ENCODE measurements around the gene RNF123.

The RNF123 gene

DNA sequence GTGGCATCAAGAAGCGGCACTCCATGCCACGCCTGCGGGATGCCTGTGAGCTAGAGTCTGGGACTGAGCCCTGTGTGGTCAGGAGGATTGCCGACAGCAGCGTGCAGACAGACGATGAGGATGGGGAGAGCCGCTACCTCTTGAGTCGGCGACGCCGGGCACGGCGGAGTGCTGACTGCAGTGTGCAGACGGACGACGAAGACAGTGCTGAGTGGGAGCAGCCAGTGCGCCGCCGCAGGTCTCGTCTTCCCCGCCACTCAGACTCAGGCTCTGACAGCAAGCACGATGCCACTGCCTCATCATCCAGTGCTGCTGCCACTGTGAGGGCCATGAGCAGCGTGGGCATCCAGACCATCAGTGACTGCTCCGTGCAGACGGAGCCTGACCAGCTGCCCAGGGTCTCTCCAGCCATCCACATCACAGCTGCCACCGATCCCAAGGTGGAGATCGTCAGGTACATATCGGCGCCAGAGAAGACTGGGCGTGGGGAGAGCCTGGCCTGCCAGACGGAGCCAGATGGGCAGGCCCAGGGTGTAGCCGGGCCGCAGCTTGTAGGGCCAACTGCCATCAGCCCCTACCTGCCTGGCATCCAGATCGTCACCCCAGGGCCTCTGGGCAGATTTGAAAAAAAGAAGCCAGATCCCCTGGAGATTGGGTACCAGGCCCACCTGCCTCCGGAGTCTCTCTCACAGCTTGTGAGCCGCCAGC, 32.0 kb upstream of the RNF123 start:
- DNase-seq (ENCODE audit: low read depth, low spot score): no peak
- in situ Hi-C loops (cut with HindIII; ENCODE audit: low sequenced_read_pairs): no loop called here
- no peak overlapping the region for H3K4me3 ChIP-seq (ENCODE audit: low read depth, low read length)
- TF ChIP-seq, protein P1, sequence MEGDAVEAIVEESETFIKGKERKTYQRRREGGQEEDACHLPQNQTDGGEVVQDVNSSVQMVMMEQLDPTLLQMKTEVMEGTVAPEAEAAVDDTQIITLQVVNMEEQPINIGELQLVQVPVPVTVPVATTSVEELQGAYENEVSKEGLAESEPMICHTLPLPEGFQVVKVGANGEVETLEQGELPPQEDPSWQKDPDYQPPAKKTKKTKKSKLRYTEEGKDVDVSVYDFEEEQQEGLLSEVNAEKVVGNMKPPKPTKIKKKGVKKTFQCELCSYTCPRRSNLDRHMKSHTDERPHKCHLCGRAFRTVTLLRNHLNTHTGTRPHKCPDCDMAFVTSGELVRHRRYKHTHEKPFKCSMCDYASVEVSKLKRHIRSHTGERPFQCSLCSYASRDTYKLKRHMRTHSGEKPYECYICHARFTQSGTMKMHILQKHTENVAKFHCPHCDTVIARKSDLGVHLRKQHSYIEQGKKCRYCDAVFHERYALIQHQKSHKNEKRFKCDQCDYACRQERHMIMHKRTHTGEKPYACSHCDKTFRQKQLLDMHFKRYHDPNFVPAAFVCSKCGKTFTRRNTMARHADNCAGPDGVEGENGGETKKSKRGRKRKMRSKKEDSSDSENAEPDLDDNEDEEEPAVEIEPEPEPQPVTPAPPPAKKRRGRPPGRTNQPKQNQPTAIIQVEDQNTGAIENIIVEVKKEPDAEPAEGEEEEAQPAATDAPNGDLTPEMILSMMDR (IDR thresholded peaks at IDR 0.05; ENCODE audit: low read depth, low read length): no peak

DNA sequence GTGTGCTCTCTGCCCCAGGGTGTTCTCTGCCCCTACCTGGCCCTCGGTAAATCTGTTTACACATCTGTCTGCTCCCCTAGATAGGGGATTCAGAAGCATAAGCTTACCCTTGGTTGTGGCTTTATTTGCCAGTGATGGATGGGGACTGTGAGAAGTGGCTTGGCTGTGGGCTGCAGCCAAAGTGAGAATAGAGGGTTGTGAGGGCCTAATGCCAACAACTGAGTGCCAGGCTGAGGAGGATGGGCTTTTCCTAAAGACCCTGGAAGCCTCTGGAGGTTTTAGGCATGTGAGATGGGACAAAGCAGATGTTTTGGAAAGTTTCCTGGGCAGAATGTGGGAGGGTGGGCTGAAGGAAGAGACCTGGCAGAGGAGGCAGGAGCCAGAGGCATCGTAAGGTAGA, 30.6 kb upstream of the RNF123 start:
- no peak for DNase-seq (ENCODE audit: low read depth, low spot score)
- in situ Hi-C loops (cut with HindIII; ENCODE audit: low sequenced_read_pairs): no loop called here
- H3K4me3 ChIP-seq (ENCODE audit: low read depth, low read length): no peak overlapping the region
- TF ChIP-seq, protein P1 (IDR thresholded peaks at IDR 0.05; ENCODE audit: low read depth, low read length): no peak

DNA sequence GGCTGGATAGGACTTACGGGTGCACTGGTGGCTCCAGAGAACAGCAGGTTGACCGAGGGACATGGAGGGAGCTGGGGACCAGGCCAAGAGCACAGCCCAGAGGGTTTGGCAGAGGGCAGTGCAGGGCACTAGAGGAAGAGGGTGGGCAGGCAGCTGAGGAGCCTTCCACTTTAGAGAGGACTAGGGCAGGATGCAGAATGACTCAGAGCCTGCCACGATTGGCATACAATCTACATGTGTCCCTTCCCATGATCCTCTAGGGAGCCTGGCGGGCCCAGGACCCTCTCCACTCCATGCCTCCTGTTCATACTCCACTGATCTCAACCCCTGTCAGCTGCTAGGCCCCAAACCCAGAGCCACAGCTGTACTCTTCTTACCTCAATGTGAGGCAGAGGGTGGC, 29.6 kb upstream of the RNF123 start:
- TF ChIP-seq, protein P1 (IDR thresholded peaks at IDR 0.05; ENCODE audit: low read depth, low read length): no peak
- no peak for DNase-seq (ENCODE audit: low read depth, low spot score)
- in situ Hi-C loops (cut with HindIII; ENCODE audit: low sequenced_read_pairs): no loop called here
- no peak overlapping the region for H3K4me3 ChIP-seq (ENCODE audit: low read depth, low read length)

DNA sequence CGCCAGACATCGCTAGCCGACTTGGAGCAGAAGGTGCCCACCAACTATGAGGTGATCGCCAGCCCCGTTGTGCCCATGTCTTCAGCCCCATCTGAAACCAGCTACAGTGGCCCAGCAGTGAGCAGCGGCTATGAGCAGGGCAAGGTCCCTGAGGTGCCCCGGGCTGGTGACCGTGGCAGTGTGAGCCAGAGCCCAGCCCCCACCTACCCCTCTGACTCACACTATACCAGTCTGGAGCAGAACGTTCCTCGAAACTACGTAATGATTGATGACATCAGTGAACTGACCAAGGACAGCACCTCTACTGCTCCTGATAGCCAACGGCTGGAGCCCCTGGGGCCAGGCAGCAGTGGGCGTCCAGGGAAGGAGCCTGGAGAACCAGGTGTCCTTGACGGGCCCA, 28.1 kb upstream of the RNF123 start:
- no peak overlapping the region for H3K4me3 ChIP-seq (ENCODE audit: low read depth, low read length)
- in situ Hi-C loops (cut with HindIII; ENCODE audit: low sequenced_read_pairs): no loop called here
- DNase-seq (ENCODE audit: low read depth, low spot score): no peak
- TF ChIP-seq, protein P1 (IDR thresholded peaks at IDR 0.05; ENCODE audit: low read depth, low read length): no peak

DNA sequence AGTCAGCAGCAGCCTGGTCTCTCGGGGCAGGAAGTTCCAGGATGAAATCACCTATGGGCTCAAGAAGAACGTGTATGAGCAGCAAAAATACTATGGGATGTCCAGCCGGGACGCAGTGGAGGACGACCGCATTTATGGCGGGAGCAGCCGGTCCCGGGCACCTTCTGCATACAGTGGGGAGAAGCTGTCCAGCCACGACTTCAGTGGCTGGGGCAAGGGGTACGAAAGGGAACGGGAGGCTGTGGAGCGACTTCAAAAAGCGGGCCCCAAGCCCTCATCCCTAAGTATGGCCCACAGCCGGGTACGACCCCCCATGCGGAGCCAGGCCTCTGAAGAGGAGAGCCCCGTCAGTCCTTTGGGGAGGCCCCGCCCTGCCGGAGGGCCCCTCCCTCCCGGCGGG, 27.3 kb upstream of the RNF123 start:
- in situ Hi-C loops (cut with HindIII; ENCODE audit: low sequenced_read_pairs): no loop called here
- TF ChIP-seq, protein P1 (IDR thresholded peaks at IDR 0.05; ENCODE audit: low read depth, low read length): no peak

DNA sequence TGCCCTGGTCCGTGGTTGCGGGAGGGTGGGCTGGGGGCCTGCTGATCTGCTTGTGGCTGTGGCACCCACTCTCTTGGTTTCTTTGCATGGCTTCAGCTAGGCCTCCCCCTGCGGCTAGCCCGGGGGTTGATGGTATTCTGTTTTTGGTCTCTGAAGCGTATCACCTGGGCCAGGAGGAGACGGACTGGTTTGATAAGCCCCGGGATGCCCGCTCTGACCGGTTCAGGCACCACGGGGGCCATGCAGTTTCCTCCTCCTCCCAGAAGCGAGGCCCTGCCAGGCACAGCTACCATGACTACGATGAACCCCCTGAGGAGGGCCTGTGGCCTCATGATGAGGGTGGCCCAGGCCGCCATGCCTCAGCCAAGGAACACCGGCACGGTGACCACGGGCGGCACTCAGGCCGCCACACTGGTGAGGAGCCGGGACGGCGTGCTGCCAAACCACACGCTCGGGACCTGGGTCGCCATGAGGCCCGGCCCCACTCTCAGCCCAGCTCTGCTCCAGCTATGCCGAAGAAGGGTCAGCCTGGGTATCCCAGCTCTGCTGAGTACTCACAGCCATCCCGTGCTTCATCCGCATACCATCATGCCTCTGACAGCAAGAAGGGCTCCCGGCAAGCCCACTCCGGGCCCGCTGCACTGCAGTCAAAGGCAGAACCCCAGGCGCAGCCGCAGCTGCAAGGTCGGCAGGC, 26.5 kb upstream of the RNF123 start:
- no peak for DNase-seq (ENCODE audit: low read depth, low spot score)
- in situ Hi-C loops (cut with HindIII; ENCODE audit: low sequenced_read_pairs): no loop called here
- TF ChIP-seq, protein P1 (IDR thresholded peaks at IDR 0.05; ENCODE audit: low read depth, low read length): no peak
- H3K4me3 ChIP-seq (ENCODE audit: low read depth, low read length): no peak overlapping the region

More for the DNA sequence above, 27.3 kb upstream of the RNF123 start:
- DNase-seq (ENCODE audit: low read depth, low spot score): no peak
- no peak overlapping the region for H3K4me3 ChIP-seq (ENCODE audit: low read depth, low read length)
